K562 (cell line): ENCODE results near the gene COL4A6. TPM values are rescaled to one million over a fixed set of nuclear protein-coding genes. Genes with fewer than 3 reads are reported as not detected.
A peak's percentile ranks its signal among the peaks of the same experiment; 100 is the strongest.

Experiments
- ATF1 ChIP-seq, 2 experiments: fragments of 450-650 bp in 1 of 2; IDR thresholded peaks; 2 replicates each; pipeline ENCODE4 v1.6.1; 2016; ENCODE audit warnings: missing compliant biosample characterization in 1 of 2, missing genetic modification characterization in 1 of 2
- CBFA2T3 ChIP-seq: fragments of 450-650 bp; IDR thresholded peaks from 2 replicates; pipeline ENCODE4 v1.6.1; 2017
- CHAMP1 ChIP-seq: fragments of 450-650 bp; IDR thresholded peaks from 2 replicates; pipeline ENCODE4 v1.6.1; 2016; ENCODE audit warnings: mild to moderate bottlenecking
- L3MBTL2 ChIP-seq: fragments of 450-650 bp; IDR thresholded peaks from 2 replicates; pipeline ENCODE4 v1.6.1; 2016; ENCODE audit warnings: mild to moderate bottlenecking, moderate library complexity
- LCOR ChIP-seq: sonication (generic); formaldehyde crosslinking; IDR thresholded peaks from 2 replicates; pipeline ENCODE4 v1.8.0; 2022; ENCODE audit warnings: mild to moderate bottlenecking, missing genetic modification reagents
- MEIS2 ChIP-seq: fragments of 450-650 bp; IDR thresholded peaks from 2 replicates; pipeline ENCODE4 v1.6.1; 2014; ENCODE audit warnings: mild to moderate bottlenecking; ENCODE audit not compliant: partially characterized antibody
- NRF1 ChIP-seq, 2 experiments: fragments of 450-650 bp; IDR thresholded peaks in 1 of 2; conservative IDR thresholded peaks in 1 of 2; 2 replicates each; pipeline ENCODE4 v1.6.1; 2014; ENCODE audit warnings: mild to moderate bottlenecking in 2 of 2
- POLR2A ChIP-seq: fragments of 450-650 bp; conservative IDR thresholded peaks from 2 replicates; pipeline ENCODE4 v1.6.1; 2016
- RERE ChIP-seq: sonication (generic); formaldehyde crosslinking; IDR thresholded peaks from 2 replicates; pipeline ENCODE4 v1.8.0; 2023; ENCODE audit warnings: missing genetic modification reagents, mild to moderate bottlenecking, borderline replicate concordance
- SIX5 ChIP-seq, 2 experiments: IDR thresholded peaks; 2 replicates each; pipeline ENCODE4 v1.6.1; 2011; ENCODE audit warnings: low read length in 2 of 2, borderline replicate concordance in 1 of 2, low read depth in 1 of 2, mild to moderate bottlenecking in 1 of 2, moderate library complexity in 1 of 2; ENCODE audit not compliant: insufficient read depth in 1 of 2
- SOX6 ChIP-seq: fragments of 450-650 bp; IDR thresholded peaks from 2 replicates; pipeline ENCODE4 v1.6.1; 2014; ENCODE audit warnings: mild to moderate bottlenecking
- SRSF9 ChIP-seq: fragments of 200-400 bp; formaldehyde crosslinking; IDR thresholded peaks from 2 replicates; pipeline ENCODE4 v1.6.1; 2017; ENCODE audit warnings: low read depth, low read length, borderline replicate concordance
- TEAD4 ChIP-seq, 2 experiments: sonication (generic) in 1 of 2; formaldehyde crosslinking in 1 of 2; IDR thresholded peaks; 2 replicates each; pipeline versions ENCODE4 v1.6.1 to v1.8.0; 2012 to 2022; ENCODE audit warnings: borderline replicate concordance in 1 of 2, inconsistent platforms in 1 of 2, low read length in 1 of 2, mild to moderate bottlenecking in 1 of 2, missing genetic modification reagents in 1 of 2
- XRCC3 ChIP-seq: fragments of 450-650 bp; IDR thresholded peaks from 2 replicates; pipeline ENCODE4 v1.6.1; 2017; ENCODE audit warnings: mild to moderate bottlenecking, moderate library complexity
- ZBTB12 ChIP-seq: fragments of 250-450 bp; sonication (Bioruptor Pico); IDR thresholded peaks from 2 replicates; pipeline ENCODE4 v1.4.0; 2020
- ZBTB17 ChIP-seq: fragments of 450-650 bp; formaldehyde crosslinking; IDR thresholded peaks from 2 replicates; pipeline ENCODE4 v1.4.0; 2020; ENCODE audit warnings: mild to moderate bottlenecking
- ZNF134 ChIP-seq: fragments of 250-450 bp; sonication (Bioruptor Pico); conservative IDR thresholded peaks from 2 replicates; pipeline ENCODE4 v1.4.0; 2020
- ZNF174 ChIP-seq: fragments of 250-450 bp; sonication (Bioruptor Pico); IDR thresholded peaks from 2 replicates; pipeline ENCODE4 v1.4.0; 2020; ENCODE audit warnings: mild to moderate bottlenecking
- ZNF212 ChIP-seq: fragments of 450-650 bp; formaldehyde crosslinking; IDR thresholded peaks from 2 replicates; pipeline ENCODE4 v1.4.0; 2020; ENCODE audit warnings: mild to moderate bottlenecking
- ZNF696 ChIP-seq: fragments of 250-450 bp; sonication (Bioruptor Pico); conservative IDR thresholded peaks from 2 replicates; pipeline ENCODE4 v1.4.0; 2020; ENCODE audit warnings: mild to moderate bottlenecking, moderate library complexity
- polyA plus RNA-seq, 8 experiments: library from polyadenylated mRNA; depleted of rRNA in 4 of 8; stranded (reverse) in 5 of 8; unstranded in 3 of 8; fragments of >200 nt; fragmentation: Nextera tagmentation in 2 of 8; fragmentation: Illumina TruSeq in 1 of 8; extraction: Ambion mirVana in 2 of 8; extraction: Trizol in 1 of 8; gene quantifications; 2 replicates each; pipeline versions ENCODE4 v1.2.1 to v1.2.3, GENCODE V29; 2011 to 2014; ENCODE audit warnings: inconsistent platforms in 1 of 8, missing spikeins in 1 of 8
- total RNA-seq, 7 experiments: library from RNA; depleted of rRNA in 6 of 7; stranded (reverse); fragments of >200 nt in 6 of 7; fragmentation: Illumina TruSeq in 2 of 7; extraction: Trizol in 2 of 7; gene quantifications; 2 replicates each; pipeline versions ENCODE4 v1.2.1 to v1.2.3, GENCODE V29; 2011 to 2021; ENCODE audit warnings: low replicate concordance in 1 of 7

The COL4A6 gene
- total and polyA plus RNA-seq, 9 of the 15 experiments (the other 6 are each of a cell fraction or from before 2014, with no cell fraction given) = 0.02 to 0.05 TPM; not detected in 7

GRCh38 chrX:108439426-108439942, 1.3 kb upstream of the COL4A6 start, which contains the start of gene COL4A5 (continued):
- TF ChIP-seq SIX5 (IDR thresholded peaks at IDR 0.05; ENCODE audit: borderline replicate concordance in 1 of 2, insufficient read depth in 1 of 2, low read depth in 1 of 2, low read length in 2 of 2) (no peak), POLR2A (0 out of 2 replicates have a peak, but pooled peaks have one; percentile 33), SOX6 (no peak), SRSF9 (no peak), MEIS2 (no peak), ZNF174 (CRISPR knock-in tag) (no peak), ZBTB17 (CRISPR knock-in tag) (no peak), RERE (CRISPR knock-in tag) (no peak), LCOR (CRISPR knock-in tag) (no peak), ZNF134 (CRISPR knock-in tag) (no peak), ZNF212 (CRISPR knock-in tag) (no peak), ZNF696 (CRISPR knock-in tag) (no peak), ZBTB12 (no peak), ATF1 (CRISPR knock-in tag; IDR thresholded peaks at IDR 0.05) (no peak), ATF1 (tag; IDR thresholded peaks at IDR 0.05) (peak; percentile 80), XRCC3 (no peak), L3MBTL2 (0 out of 2 replicates have a peak, but pooled peaks have one; percentile 20), NRF1 (conservative IDR thresholded peaks at IDR 0.05 in 1 of 2, IDR thresholded peaks at IDR 0.05 in 1 of 2) (no peak), CHAMP1 (no peak), CBFA2T3 (no peak), TEAD4 (IDR thresholded peaks at IDR 0.05; ENCODE audit: low read length) (0 out of 2 replicates have a peak, but pooled peaks have one; percentile 18), TEAD4 (CRISPR knock-in tag; IDR thresholded peaks at IDR 0.05; ENCODE audit: borderline replicate concordance) (no peak)
